ENCODE measurements around the gene AHCYL2.
"Not testable (repeated sequence)": the region's sequence is repeated elsewhere in the genome, so short reads cannot be mapped to it uniquely, and the experiment has no call there.

The AHCYL2 gene

GRCh38 chr7:129458171-129458570 is 233.3 kb downstream of the AHCYL2 start:
- DNase-seq = no peak

GRCh38 chr7:129461809-129462208 is 237.0 kb downstream of the AHCYL2 start:
- DNase-seq = no peak

GRCh38 chr7:129462420-129462819 is 237.6 kb downstream of the AHCYL2 start:
- DNase-seq = no peak

- DNase-seq = no peak
Observed at GRCh38 chr7:129464194-129464593, 239.4 kb downstream of the AHCYL2 start.

GRCh38 chr7:129465080-129465479 is 240.2 kb downstream of the AHCYL2 start:
- DNase-seq = no peak

GRCh38 chr7:129466796-129467195 is 242.0 kb downstream of the AHCYL2 start:
- no peak for DNase-seq

- no peak for DNase-seq
Observed at GRCh38 chr7:129468087-129468486, 243.3 kb downstream of the AHCYL2 start.

- DNase-seq = no peak
Observed at GRCh38 chr7:129468547-129468946, 243.7 kb downstream of the AHCYL2 start.

GRCh38 chr7:129469930-129470329 is 245.1 kb downstream of the AHCYL2 start:
- DNase-seq = no peak

- no peak for DNase-seq
Observed at GRCh38 chr7:129470411-129470810, 245.6 kb downstream of the AHCYL2 start.

GRCh38 chr7:129471402-129471827 is 246.6 kb downstream of the AHCYL2 start:
- no peak for DNase-seq

- not testable (repeated sequence) for DNase-seq
Observed at GRCh38 chr7:129475931-129476330, 251.1 kb downstream of the AHCYL2 start.

GRCh38 chr7:129476398-129476797 is 251.6 kb downstream of the AHCYL2 start:
- not testable (repeated sequence) for DNase-seq
